ENCODE data around the gene WDFY3. TPM values are rescaled to one million over a fixed set of nuclear protein-coding genes. Genes with fewer than 3 reads are reported as not detected.
A peak's percentile ranks its signal among the peaks of the same experiment; 100 is the strongest.

The WDFY3 gene
- total RNA-seq, 4 donors from 2014 or later: 103 to 141 (median 121) TPM

GRCh38 chr4:84727491-84727890 is 239.0 kb downstream of the WDFY3 start:
- no peaks in the 10 kb centered on the region for H3K36me3 ChIP-seq
- DNase-seq: no peak
- H3K27me3 ChIP-seq: no peaks in the 10 kb centered on the region
- no peak overlapping the region for H3K4me3 ChIP-seq (replicated peaks in 1 of 3)
- no peaks in the 10 kb centered on the region for H3K9me3 ChIP-seq
- WGBS, 2 donors: 84 to 92% methylated on average over 1 of the region's 1 CpG
- intact Hi-C loops (cut with DNase I): no loop called here
- H3K4me1 ChIP-seq: peaks cover 4 to 10% of the 10 kb centered on the region in 2 donors
- H3K27ac ChIP-seq: peak overlapping the region in 2 of 3 donors; percentile 9 to 20
- no peak for TF ChIP-seq CTCF (IDR thresholded peaks at IDR 0.05)
- TF ChIP-seq POLR2A (IDR thresholded peaks at IDR 0.05): no peak

- Histone ChIP-seq H3K9me3 (no peaks in the 10 kb centered on the region), H3K4me1 (peaks cover 7 to 14% of the 10 kb centered on the region in 2 donors), H3K36me3 (peaks cover 0 to under 1% of the 10 kb centered on the region in 2 donors), H3K27me3 (no peaks in the 10 kb centered on the region), H3K4me3 (replicated peaks in 1 of 3) (no peak overlapping the region), H3K27ac (no peak overlapping the region)
- intact Hi-C loops (cut with DNase I): no loop called here
- no peak for TF ChIP-seq CTCF (IDR thresholded peaks at IDR 0.05)
- no peak for TF ChIP-seq POLR2A (IDR thresholded peaks at IDR 0.05)
- DNase-seq: no peak
- 79 to 82% methylated on average over 2 of the region's 2 CpGs for WGBS, 2 donors
These were observed 240.1 kb downstream of the WDFY3 start for GRCh38 chr4:84726356-84726755.

GRCh38 chr4:84722720-84723119 is 243.8 kb downstream of the WDFY3 start:
- Histone ChIP-seq H3K36me3 (peaks cover 7 to 12% of the 10 kb centered on the region in 2 donors), H3K4me1 (peaks cover 7% of the 10 kb centered on the region in 2 donors), H3K4me3 (replicated peaks in 1 of 3) (no peak overlapping the region), H3K9me3 (no peaks in the 10 kb centered on the region), H3K27ac (peak overlapping the region in 2 of 3 donors; percentile 27 to 62), H3K27me3 (no peaks in the 10 kb centered on the region)
- DNase-seq: no peak
- TF ChIP-seq POLR2A (IDR thresholded peaks at IDR 0.05) (no peak), CTCF (IDR thresholded peaks at IDR 0.05) (no peak)
- intact Hi-C loops (cut with DNase I): no loop called here
- 98 to 100% methylated on average over 1 of the region's 1 CpG for WGBS, 2 donors

- TF ChIP-seq CTCF (IDR thresholded peaks at IDR 0.05): no peak
- TF ChIP-seq POLR2A (IDR thresholded peaks at IDR 0.05): no peak
- H3K36me3 ChIP-seq: peaks cover 11 to 24% of the 10 kb centered on the region in 2 donors
- no peak overlapping the region for H3K27ac ChIP-seq
- intact Hi-C loops (cut with DNase I): no loop called here
- no peaks in the 10 kb centered on the region for H3K9me3 ChIP-seq
- peaks cover 7% of the 10 kb centered on the region in 2 donors for H3K4me1 ChIP-seq
- no peak for DNase-seq
- H3K27me3 ChIP-seq: no peaks in the 10 kb centered on the region
- no peak overlapping the region for H3K4me3 ChIP-seq (replicated peaks in 1 of 3)
These were observed 247.4 kb downstream of the WDFY3 start for GRCh38 chr4:84719115-84719514.

- peaks cover 15 to 27% of the 10 kb centered on the region in 2 donors for H3K36me3 ChIP-seq
- intact Hi-C loops (cut with DNase I): no loop called here
- H3K9me3 ChIP-seq: no peaks in the 10 kb centered on the region
- no peak overlapping the region for H3K27ac ChIP-seq
- no peak overlapping the region for H3K4me3 ChIP-seq (replicated peaks in 1 of 3)
- 90 to 91% methylated on average over 2 of the region's 2 CpGs for WGBS, 2 donors
- no peak for DNase-seq
- H3K27me3 ChIP-seq: no peaks in the 10 kb centered on the region
- TF ChIP-seq CTCF (IDR thresholded peaks at IDR 0.05) (no peak), POLR2A (IDR thresholded peaks at IDR 0.05) (no peak)
- peaks cover 7% of the 10 kb centered on the region in 2 donors for H3K4me1 ChIP-seq
These were observed 247.8 kb downstream of the WDFY3 start for GRCh38 chr4:84718699-84719098.
